K562 (cell line): ENCODE data around the gene ADAMTS14. TPM values are rescaled to one million over a fixed set of nuclear protein-coding genes. Genes with fewer than 3 reads are reported as not detected.

Experiments used
- ATF1 ChIP-seq, 2 experiments: fragments of 450-650 bp in 1 of 2; IDR thresholded peaks; 2 replicates each; pipeline ENCODE4 v1.6.1; 2016; ENCODE audit warnings: missing compliant biosample characterization in 1 of 2, missing genetic modification characterization in 1 of 2
- ATF4 ChIP-seq: fragments of 450-650 bp; formaldehyde crosslinking; IDR thresholded peaks from 2 replicates; pipeline ENCODE4 v1.4.0; 2022; ENCODE audit warnings: mild to moderate bottlenecking, moderate library complexity
- BCOR ChIP-seq: fragments of 450-650 bp; IDR thresholded peaks from 2 replicates; pipeline ENCODE4 v1.6.1; 2016
- DMBX1 ChIP-seq: fragments of 250-450 bp; sonication (Bioruptor Pico); IDR thresholded peaks from 2 replicates; pipeline ENCODE4 v1.8.0; 2022; ENCODE audit warnings: inconsistent platforms, mild to moderate bottlenecking, moderate library complexity, borderline replicate concordance
- DPF2 ChIP-seq: fragments of 450-650 bp; IDR thresholded peaks from 2 replicates; pipeline ENCODE4 v1.6.1; 2016
- E2F8 ChIP-seq: fragments of 450-650 bp; IDR thresholded peaks from 2 replicates; pipeline ENCODE4 v1.7.1; 2018; ENCODE audit warnings: mild to moderate bottlenecking, low read depth; ENCODE audit not compliant: partially characterized antibody
- ESRRA ChIP-seq: fragments of 450-650 bp; IDR thresholded peaks from 2 replicates; pipeline ENCODE4 v1.6.1; 2014; ENCODE audit warnings: low read depth, mild to moderate bottlenecking, moderate library complexity, borderline replicate concordance
- FOS ChIP-seq: IDR thresholded peaks from 3 replicates; pipeline ENCODE4 v1.6.1; 2011; ENCODE audit not compliant: insufficient read length; ENCODE audit errors: extremely low read depth
- GTF2F1 ChIP-seq: IDR thresholded peaks from 2 replicates; pipeline ENCODE4 v1.6.1; 2011; ENCODE audit warnings: low read depth, low read length, improper control_type of control experiment
- HDAC1 ChIP-seq, 2 experiments: fragments of 450-650 bp; IDR thresholded peaks; 2 replicates each; pipeline ENCODE4 v1.6.1; 2016 to 2017; ENCODE audit warnings: inconsistent platforms in 1 of 2, mild to moderate bottlenecking in 1 of 2, moderate library complexity in 1 of 2
- IRF2 ChIP-seq: sonication (generic); formaldehyde crosslinking; IDR thresholded peaks from 2 replicates; pipeline ENCODE4 v1.8.1; 2022; ENCODE audit warnings: mild to moderate bottlenecking, missing genetic modification reagents
- JUN ChIP-seq, 2 experiments: sonication (generic) in 1 of 2; formaldehyde crosslinking in 1 of 2; IDR thresholded peaks; 2 replicates each; pipeline versions ENCODE4 v1.6.1 to v1.8.0; 2012 to 2022; ENCODE audit warnings: borderline replicate concordance in 2 of 2, mild to moderate bottlenecking in 2 of 2, improper control_type of control experiment in 1 of 2, low read depth in 1 of 2, low read length in 1 of 2, missing genetic modification reagents in 1 of 2
- KAT8 ChIP-seq: fragments of 450-650 bp; IDR thresholded peaks from 2 replicates; pipeline ENCODE4 v1.6.1; 2016; ENCODE audit warnings: low read depth, mild to moderate bottlenecking
- KDM1A ChIP-seq, 2 experiments: fragments of 450-650 bp; IDR thresholded peaks; 2 replicates each; pipeline ENCODE4 v1.6.1; 2016; ENCODE audit warnings: mild to moderate bottlenecking in 2 of 2
- MBD1 ChIP-seq: fragments of 250-450 bp; sonication (Bioruptor Pico); IDR thresholded peaks from 2 replicates; pipeline ENCODE4 v1.8.0; 2022; ENCODE audit warnings: inconsistent platforms
- MED1 ChIP-seq: sonication (generic); formaldehyde crosslinking; IDR thresholded peaks from 2 replicates; pipeline ENCODE4 v1.8.1; 2023; ENCODE audit warnings: missing genetic modification reagents, borderline replicate concordance
- PHB ChIP-seq: fragments of 250-450 bp; sonication (Bioruptor Pico); IDR thresholded peaks from 2 replicates; pipeline ENCODE4 v1.5.0; 2021
- RHOXF2B ChIP-seq: fragments of 250-450 bp; sonication (Bioruptor Pico); conservative IDR thresholded peaks from 2 replicates; pipeline ENCODE4 v1.5.1; 2021
- SMAD1 ChIP-seq: fragments of 150-350 bp; IDR thresholded peaks from 2 replicates; pipeline ENCODE4 v1.6.1; 2014; ENCODE audit warnings: low read length, low read depth; ENCODE audit not compliant: partially characterized antibody
- SMARCC2 ChIP-seq: fragments of 450-650 bp; IDR thresholded peaks from 2 replicates; pipeline ENCODE4 v1.6.1; 2017; ENCODE audit warnings: antibody characterized with exemption, moderate library complexity, mild to moderate bottlenecking, low read depth
- SREBF2 ChIP-seq: sonication (generic); formaldehyde crosslinking; IDR thresholded peaks from 2 replicates; pipeline ENCODE4 v1.4.0; 2020; ENCODE audit warnings: mild to moderate bottlenecking, missing genetic modification reagents
- YBX1 ChIP-seq: fragments of 450-650 bp; IDR thresholded peaks from 2 replicates; pipeline ENCODE4 v1.7.1; 2016; ENCODE audit warnings: mild to moderate bottlenecking
- ZBED1 ChIP-seq: IDR thresholded peaks from 2 replicates; pipeline ENCODE4 v1.6.1; 2014
- ZBTB1 ChIP-seq: sonication (generic); formaldehyde crosslinking; IDR thresholded peaks from 2 replicates; pipeline ENCODE4 v1.8.1; 2023; ENCODE audit warnings: missing genetic modification reagents, low read depth, mild to moderate bottlenecking, borderline replicate concordance
- ZBTB8A ChIP-seq: fragments of 450-650 bp; IDR thresholded peaks from 2 replicates; pipeline ENCODE4 v1.6.1; 2018; ENCODE audit warnings: mild to moderate bottlenecking, moderate library complexity; ENCODE audit not compliant: partially characterized antibody
- ZC3H11A ChIP-seq: IDR thresholded peaks from 2 replicates; pipeline ENCODE4 v1.6.1; 2012; ENCODE audit warnings: low read depth, low read length, improper control_type of control experiment
- polyA plus RNA-seq, 8 experiments: library from polyadenylated mRNA; depleted of rRNA in 4 of 8; stranded (reverse) in 5 of 8; unstranded in 3 of 8; fragments of >200 nt; fragmentation: Nextera tagmentation in 2 of 8; fragmentation: Illumina TruSeq in 1 of 8; extraction: Ambion mirVana in 2 of 8; extraction: Trizol in 1 of 8; gene quantifications; 2 replicates each; pipeline versions ENCODE4 v1.2.1 to v1.2.3, GENCODE V29; 2011 to 2014; ENCODE audit warnings: inconsistent platforms in 1 of 8, missing spikeins in 1 of 8
- total RNA-seq, 7 experiments: library from RNA; depleted of rRNA in 6 of 7; stranded (reverse); fragments of >200 nt in 6 of 7; fragmentation: Illumina TruSeq in 2 of 7; extraction: Trizol in 2 of 7; gene quantifications; 2 replicates each; pipeline versions ENCODE4 v1.2.1 to v1.2.3, GENCODE V29; 2011 to 2021; ENCODE audit warnings: low replicate concordance in 1 of 7

Gene ADAMTS14
- total and polyA plus RNA-seq, 9 of the 15 experiments (the other 6 are each of a cell fraction or from before 2014, with no cell fraction given): 0.04 to 37.4 (median 15.9) TPM

- TF ChIP-seq MBD1 (no peak), HDAC1 (IDR thresholded peaks at IDR 0.05) (peak in 1 of 2 experiments; percentile 76; a peak in 1 of 4 replicates), ZBED1 (no peak), YBX1 (no peak), KAT8 (no peak), DPF2 (0 out of 2 replicates have a peak, but pooled peaks have one; percentile 10), ZBTB1 (CRISPR knock-in tag) (no peak), E2F8 (no peak), ESRRA (peak; percentile 86), ZC3H11A (no peak), MED1 (no peak), ZBTB8A (no peak), SMARCC2 (no peak), ATF1 (CRISPR knock-in tag; IDR thresholded peaks at IDR 0.05) (no peak), ATF1 (tag; IDR thresholded peaks at IDR 0.05) (no peak), RHOXF2B (CRISPR knock-in tag) (no peak), SMAD1 (no peak), FOS (no peak), BCOR (peak; percentile 98), GTF2F1 (no peak), IRF2 (CRISPR knock-in tag) (no peak), ATF4 (CRISPR knock-in tag) (no peak), PHB (CRISPR knock-in tag) (no peak), KDM1A (IDR thresholded peaks at IDR 0.05) (peak; percentile 87 to 91), DMBX1 (no peak), SREBF2 (no peak), JUN (IDR thresholded peaks at IDR 0.05; ENCODE audit: borderline replicate concordance, low read depth, low read length) (no peak), JUN (CRISPR knock-in tag; IDR thresholded peaks at IDR 0.05; ENCODE audit: borderline replicate concordance) (no peak)
Measured at GRCh38 chr10:70699063-70699658, 26.9 kb downstream of the ADAMTS14 start (continued).
